HCT116 (cell line): ENCODE data around the gene CSDE1. TPM values are rescaled to one million over a fixed set of nuclear protein-coding genes. Genes with fewer than 3 reads are reported as not detected.

Experiments
- ATAC-seq: fragments of 200-7000 bp; cut with Tn5 transposase; 2 replicates; pipeline ENCODE4 v1.9.1; 2020; ENCODE audit warnings: mild to moderate bottlenecking, moderate library complexity
- BruUV-seq: library from RNA; stranded (reverse); fragments of 400-500 nt; replicated peaks from 2 replicates; lab custom pipeline; 2021; lab: Mats Ljungman, UMichigan
- CTCF ChIA-PET: fragments of 300-600 bp; sonication (Branson Sonifier 250); formaldehyde crosslinking; loops from one replicate; lab custom pipeline; 2021; ENCODE audit warnings: antibody characterized with exemption; lab: Charles Lee
- POLR2A ChIA-PET: fragments of 300-600, 350-600 bp; sonication (Branson Sonifier 250); formaldehyde crosslinking; loops from one replicate; lab custom pipeline; 2021; ENCODE audit warnings: antibody characterized with exemption; lab: Charles Lee
- RAD21 ChIA-PET, 2 experiments: fragments of 300-600 bp; sonication (Branson Sonifier 250); formaldehyde crosslinking; loops; one replicate each; lab custom pipeline; 2023; ENCODE audit warnings: low total read pairs in 2 of 2; ENCODE audit not compliant: uncharacterized antibody in 2 of 2, unreplicated experiment in 2 of 2, low non-redundant PET in 1 of 2; lab: Charles Lee
- DNase-seq: peaks from one replicate; pipeline ENCODE4 v3.0.0-alpha.2; 2010; ENCODE audit warnings: low read depth, low spot score
- H2AFZ ChIP-seq: fragments of 200-600 bp; shearing (Covaris generic), sonication (generic); 2 replicates; pipeline ENCODE4 v1.6.1; 2017; ENCODE audit warnings: low read depth, mixed run types, mixed read lengths, antibody characterized with exemption, low read length; ENCODE audit not compliant: poor library complexity, severe bottlenecking
- H3K27ac ChIP-seq: 2 replicates; pipeline ENCODE4 v1.5.1; 2012; ENCODE audit warnings: low read depth, low read length
- H3K27me3 ChIP-seq: fragments of 200-600 bp; sonication (generic); 2 replicates; pipeline ENCODE4 v1.6.1; 2016; ENCODE audit warnings: mixed run types, low read length, mixed read lengths; ENCODE audit not compliant: insufficient read depth
- H3K36me3 ChIP-seq, 2 experiments: fragments of 200-500 bp in 1 of 2; fragments of 200-600 bp in 1 of 2; sonication (Bioruptor generic) in 1 of 2; sonication (generic) in 1 of 2; 2 replicates each; pipeline versions ENCODE4 v1.5.1 to v1.6.1; 2014 to 2016; ENCODE audit warnings: low read length in 2 of 2, inconsistent platforms in 1 of 2, mixed read lengths in 1 of 2, mixed run types in 1 of 2; ENCODE audit not compliant: insufficient read depth in 2 of 2, control insufficient read depth in 1 of 2
- H3K4me1 ChIP-seq, 2 experiments: fragments of 200-600 bp in 1 of 2; sonication (generic) in 1 of 2; 2 replicates each; pipeline versions ENCODE4 v1.5.1 to v1.6.1; 2012 to 2017; ENCODE audit warnings: low read length in 2 of 2, inconsistent platforms in 1 of 2, mild to moderate bottlenecking in 1 of 2, mixed read lengths in 1 of 2, mixed run types in 1 of 2, moderate library complexity in 1 of 2; ENCODE audit not compliant: insufficient read depth in 2 of 2, control insufficient read depth in 1 of 2
- H3K4me2 ChIP-seq: fragments of 200-600 bp; sonication (generic); 2 replicates; pipeline ENCODE4 v1.6.1; 2017; ENCODE audit warnings: mixed run types, low read length, mixed read lengths
- H3K4me3 ChIP-seq, 2 experiments: fragments of 200-600 bp in 1 of 2; sonication (generic) in 1 of 2; replicated peaks in 1 of 2; 2 replicates each; pipeline ENCODE4 v1.5.1; 2011 to 2016; ENCODE audit warnings: low read length in 2 of 2, control low read depth in 1 of 2, low read depth in 1 of 2, mild to moderate bottlenecking in 1 of 2, mixed read lengths in 1 of 2, mixed run types in 1 of 2
- H3K79me2 ChIP-seq: fragments of 200-600 bp; sonication (generic); 2 replicates; pipeline ENCODE4 v1.6.1; 2017; ENCODE audit warnings: mild to moderate bottlenecking, mixed run types, low read length, moderate library complexity, mixed read lengths; ENCODE audit not compliant: insufficient read depth
- H3K9ac ChIP-seq: fragments of 200-600 bp; sonication (generic); 2 replicates; pipeline ENCODE4 v1.6.1; 2016; ENCODE audit warnings: low read length, mixed read lengths
- H3K9me2 ChIP-seq: fragments of 200-600 bp; sonication (generic), shearing (Covaris generic); 2 replicates; pipeline ENCODE4 v1.6.1; 2017; ENCODE audit warnings: mixed run types, mild to moderate bottlenecking, moderate library complexity; ENCODE audit not compliant: insufficient read depth
- H3K9me3 ChIP-seq, 2 experiments: fragments of 200-500 bp in 1 of 2; fragments of 200-600 bp in 1 of 2; sonication (Bioruptor generic) in 1 of 2; sonication (generic) in 1 of 2; 2 replicates each; pipeline ENCODE4 v1.6.1; 2014 to 2017; ENCODE audit warnings: low read length in 2 of 2, mixed read lengths in 2 of 2, inconsistent platforms in 1 of 2, low read depth in 1 of 2, mild to moderate bottlenecking in 1 of 2, mixed run types in 1 of 2, moderate library complexity in 1 of 2; ENCODE audit not compliant: control insufficient read depth in 1 of 2, insufficient read depth in 1 of 2
- H4K20me1 ChIP-seq: fragments of 200-600 bp; sonication (generic), shearing (Covaris generic); 2 replicates; pipeline ENCODE4 v1.6.1; 2017; ENCODE audit warnings: mixed run types, mild to moderate bottlenecking, moderate library complexity; ENCODE audit not compliant: insufficient read depth
- CBX3 ChIP-seq: IDR thresholded peaks from 2 replicates; pipeline ENCODE4 v1.6.1; 2012; ENCODE audit warnings: low read depth
- CEBPB ChIP-seq: IDR thresholded peaks from 2 replicates; pipeline ENCODE4 v1.6.1; 2012; ENCODE audit warnings: low read depth
- ELF1 ChIP-seq: IDR thresholded peaks from 2 replicates; pipeline ENCODE4 v1.6.1; 2012; ENCODE audit warnings: low read depth, borderline replicate concordance
- POLR2A ChIP-seq: IDR thresholded peaks from 2 replicates; pipeline ENCODE4 v1.7.0; 2011; ENCODE audit warnings: borderline replicate concordance; ENCODE audit not compliant: insufficient read depth, insufficient read length; ENCODE audit errors: extremely low read depth
- POLR2AphosphoS5 ChIP-seq: IDR thresholded peaks from 2 replicates; pipeline ENCODE4 v1.6.1; 2011; ENCODE audit warnings: mild to moderate bottlenecking, low read depth, low read length, moderate library complexity
- SIN3A ChIP-seq: IDR thresholded peaks from 2 replicates; pipeline ENCODE4 v1.6.1; 2012; ENCODE audit warnings: low read depth
- SP1 ChIP-seq: IDR thresholded peaks from 2 replicates; pipeline ENCODE4 v1.6.1; 2012; ENCODE audit warnings: low read depth
- TCF7L2 ChIP-seq: IDR thresholded peaks from 2 replicates; pipeline ENCODE4 v1.7.0; 2011; ENCODE audit warnings: borderline replicate concordance, inconsistent platforms; ENCODE audit not compliant: insufficient read depth, insufficient read length; ENCODE audit errors: extremely low read depth
- YY1 ChIP-seq: IDR thresholded peaks from 2 replicates; pipeline ENCODE4 v1.6.1; 2011; ENCODE audit warnings: low read length, low read depth, moderate library complexity, mild to moderate bottlenecking; ENCODE audit not compliant: insufficient replicate concordance; ENCODE audit errors: extremely low read depth
- intact Hi-C: fragments of 100-400 bp; cut with micrococcal nuclease; formaldehyde crosslinking; loops from 2 replicates; pipeline ENCODE4 v1.10.0; 2022
- total RNA-seq: library from RNA; stranded (reverse); gene quantifications from one replicate; pipeline ENCODE4 v1.2.1, GENCODE V29; 2021; ENCODE audit not compliant: unreplicated experiment

Gene CSDE1
- total RNA-seq, 1 experiment from 2014 or later = 515 TPM

DNA sequence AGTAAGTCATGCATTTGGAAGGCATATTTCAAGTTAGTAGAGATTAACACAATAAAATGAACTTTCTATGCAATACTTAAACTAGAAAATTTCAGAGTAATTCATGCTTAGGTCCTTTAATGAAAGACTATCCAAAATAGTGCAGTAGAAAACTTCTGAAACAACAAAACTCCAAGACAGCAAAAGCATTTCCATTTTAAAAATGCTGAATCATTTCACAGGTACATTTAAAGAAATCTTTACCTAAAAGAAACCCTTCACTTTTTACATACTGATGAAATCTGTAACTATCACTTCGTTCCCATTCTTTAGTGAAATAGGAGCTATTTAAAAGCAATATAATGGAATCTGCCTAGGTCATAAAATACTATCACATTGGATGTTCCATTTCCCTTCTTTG lies 17.5 kb downstream of the CSDE1 start:
- DNase-seq = no peak
- Histone ChIP-seq H3K27me3 (no peaks in the 10 kb centered on the region), H3K9ac (no peak overlapping the region), H3K36me3 (peaks cover 51 to 60% of the 10 kb centered on the region in 2 experiments), H3K4me2 (no peak overlapping the region), H3K4me3 (no peak overlapping the region), H2AFZ (no peak overlapping the region), H3K9me2 (no peaks in the 10 kb centered on the region), H3K4me1 (no peaks in the 10 kb centered on the region), H3K27ac (no peak overlapping the region), H4K20me1 (peaks cover 48% of the 10 kb centered on the region; the same call in 1 of the 2 replicates), H3K9me3 (no peaks in the 10 kb centered on the region), H3K79me2 (peaks cover 100% of the 10 kb centered on the region)
- intact Hi-C loops = no loop called here
- CTCF ChIA-PET = no interaction called here
- POLR2A ChIA-PET = no interaction called here
- ATAC-seq = no peak
- RAD21 ChIA-PET = no interaction called here
- TF ChIP-seq YY1 (no peak), TCF7L2 (no peak), CEBPB (no peak), POLR2AphosphoS5 (no peak), ELF1 (no peak), SIN3A (no peak), SP1 (no peak), POLR2A (no peak)
- BruUV-seq = no TSS peak

DNA sequence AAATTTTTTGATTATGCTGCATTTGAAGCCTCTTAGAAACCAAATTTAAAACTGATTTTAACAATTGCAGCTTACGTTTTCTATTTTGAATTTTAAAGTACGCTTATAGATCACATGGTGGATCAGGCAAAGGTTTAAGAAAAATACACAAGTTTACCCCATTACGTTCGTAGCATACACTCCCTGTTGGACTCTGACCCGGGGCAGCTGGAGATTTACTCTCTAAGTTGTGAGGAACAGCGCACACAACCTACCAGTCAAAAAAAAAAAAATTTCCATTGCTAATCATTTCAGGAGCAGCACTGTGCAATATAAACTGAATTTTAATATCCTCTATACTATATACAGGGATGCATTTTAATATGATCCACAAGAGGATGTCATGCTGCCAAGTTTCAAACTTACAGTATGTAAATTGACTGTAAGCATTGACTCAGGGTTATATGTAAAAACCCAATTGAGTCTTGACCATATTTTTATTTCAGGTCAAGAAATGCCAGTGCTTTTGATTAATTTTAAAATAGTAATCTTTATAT lies 20.4 kb downstream of the CSDE1 start:
- H3K27me3 ChIP-seq = no peaks in the 10 kb centered on the region
- H4K20me1 ChIP-seq = peaks cover 34% of the 10 kb centered on the region; the same call in 1 of the 2 replicates
- H3K9ac ChIP-seq = no peak overlapping the region
- RAD21 ChIA-PET = no interaction called here
- no TSS peak for BruUV-seq
- intact Hi-C loops = no loop called here
- DNase-seq (no peak), ATAC-seq (no peak)
- peaks cover 99% of the 10 kb centered on the region for H3K79me2 ChIP-seq
- POLR2A ChIA-PET = no interaction called here
- no peaks in the 10 kb centered on the region for H3K9me2 ChIP-seq
- no peak overlapping the region for H3K4me3 ChIP-seq
- H3K4me2 ChIP-seq = no peak overlapping the region
- no peaks in the 10 kb centered on the region for H3K4me1 ChIP-seq
- CTCF ChIA-PET = no interaction called here
- no peak overlapping the region for H3K27ac ChIP-seq
- H3K36me3 ChIP-seq = peaks cover 69 to 77% of the 10 kb centered on the region in 2 experiments
- no peak for TF ChIP-seq CBX3
- TF ChIP-seq, all 23 proteins: peak for 0
- H3K9me3 ChIP-seq = no peaks in the 10 kb centered on the region
- H2AFZ ChIP-seq = no peak overlapping the region
